Activated CD8-positive, alpha-beta T cell treated with anti-CD3 and anti-CD28 coated beads for 36 hours (primary cell): ENCODE measurements around the gene COL4A1. TPM values are rescaled to one million over a fixed set of nuclear protein-coding genes. Genes with fewer than 3 reads are reported as not detected.

Source experiments
- ATAC-seq: fragments of 200-7000 bp; cut with Tn5 transposase; one replicate; pipeline ENCODE4 v1.10.0; 2021; ENCODE audit warnings: mild to moderate bottlenecking, moderate library complexity
- CTCF ChIA-PET: fragments of 350-600 bp; sonication (Branson Sonifier 250); formaldehyde crosslinking; loops from one replicate; lab custom pipeline; 2021; ENCODE audit warnings: antibody characterized with exemption; lab: Charles Lee
- POLR2A ChIA-PET: fragments of 350-600 bp; sonication (Branson Sonifier 250); formaldehyde crosslinking; loops from one replicate; lab custom pipeline; 2021; ENCODE audit warnings: antibody characterized with exemption; lab: Charles Lee
- DNase-seq: peaks from one replicate; pipeline ENCODE4 v3.0.0-alpha.2; 2020
- H3K27ac Mint-ChIP-seq: one replicate; pipeline ENCODE4 v1.8.0; 2021; ENCODE audit warnings: mild to moderate bottlenecking, mixed read lengths
- H3K27me3 Mint-ChIP-seq: one replicate; pipeline ENCODE4 v1.8.0; 2021; ENCODE audit warnings: mixed read lengths
- H3K36me3 Mint-ChIP-seq: one replicate; pipeline ENCODE4 v1.8.0; 2021; ENCODE audit warnings: low read depth, mixed read lengths
- H3K4me1 Mint-ChIP-seq: one replicate; pipeline ENCODE4 v1.8.0; 2021; ENCODE audit warnings: low read depth, mixed read lengths
- H3K4me3 Mint-ChIP-seq: one replicate; pipeline ENCODE4 v1.8.0; 2021; ENCODE audit warnings: mild to moderate bottlenecking, moderate library complexity, mixed read lengths
- H3K9me3 Mint-ChIP-seq: one replicate; pipeline ENCODE4 v1.8.0; 2021; ENCODE audit warnings: mixed read lengths
- CTCF ChIP-seq: fragments of 200-600 bp; IDR thresholded peaks from one replicate; pipeline ENCODE4 v1.8.0; 2022; ENCODE audit warnings: antibody characterized with exemption, mild to moderate bottlenecking
- intact Hi-C: fragments of 100-400 bp; cut with micrococcal nuclease; formaldehyde crosslinking; loops from one replicate; pipeline ENCODE4 v1.10.0; 2022
- total RNA-seq, 2 experiments: library from RNA; stranded (reverse); gene quantifications; one replicate each; pipeline ENCODE4 v1.2.3, GENCODE V29; 2021

Gene COL4A1
- total RNA-seq, 2 experiments from 2014 or later, result not detected

- H3K4me1 Mint-ChIP-seq, result no peaks in the 10 kb centered on the region
- no peak overlapping the region for H3K4me3 Mint-ChIP-seq
- no peaks in the 10 kb centered on the region for H3K27me3 Mint-ChIP-seq
- no peaks in the 10 kb centered on the region for H3K36me3 Mint-ChIP-seq
- TF ChIP-seq CTCF, result no peak
- DNase-seq, result no peak
- CTCF ChIA-PET, result no interaction called here
- no peak for ATAC-seq
- POLR2A ChIA-PET, result no interaction called here
- no peaks in the 10 kb centered on the region for H3K9me3 Mint-ChIP-seq
- intact Hi-C loops, result no loop called here
- H3K27ac Mint-ChIP-seq, result no peak overlapping the region
Observed at GRCh38 chr13:110109910-110110309, 197.0 kb downstream of the COL4A1 start.

GRCh38 chr13:110109140-110109783 lies 197.7 kb downstream of the COL4A1 start:
- H3K27me3 Mint-ChIP-seq, result no peaks in the 10 kb centered on the region
- ATAC-seq, result no peak
- TF ChIP-seq CTCF, result no peak
- H3K4me3 Mint-ChIP-seq, result no peak overlapping the region
- ChIA-PET CTCF (no interaction called here), POLR2A (no interaction called here)
- H3K27ac Mint-ChIP-seq, result no peak overlapping the region
- intact Hi-C loops, result no loop called here
- H3K4me1 Mint-ChIP-seq, result no peaks in the 10 kb centered on the region
- no peaks in the 10 kb centered on the region for H3K36me3 Mint-ChIP-seq
- H3K9me3 Mint-ChIP-seq, result no peaks in the 10 kb centered on the region
- no peak for DNase-seq

GRCh38 chr13:110108348-110109139 lies 198.4 kb downstream of the COL4A1 start:
- intact Hi-C loops, result no loop called here
- H3K9me3 Mint-ChIP-seq, result no peaks in the 10 kb centered on the region
- no peak overlapping the region for H3K27ac Mint-ChIP-seq
- no peaks in the 10 kb centered on the region for H3K36me3 Mint-ChIP-seq
- CTCF ChIA-PET, result no interaction called here
- H3K27me3 Mint-ChIP-seq, result no peaks in the 10 kb centered on the region
- H3K4me1 Mint-ChIP-seq, result no peaks in the 10 kb centered on the region
- ATAC-seq, result peak; percentile 34
- POLR2A ChIA-PET, result no interaction called here
- no peak for TF ChIP-seq CTCF
- DNase-seq, result peak; percentile 5
- H3K4me3 Mint-ChIP-seq, result no peak overlapping the region

GRCh38 chr13:110107568-110108347 lies 199.2 kb downstream of the COL4A1 start:
- ChIA-PET POLR2A (no interaction called here), CTCF (no interaction called here)
- Mint-ChIP-seq H3K4me3 (no peak overlapping the region), H3K4me1 (no peaks in the 10 kb centered on the region), H3K9me3 (no peaks in the 10 kb centered on the region), H3K27ac (no peak overlapping the region), H3K36me3 (no peaks in the 10 kb centered on the region), H3K27me3 (no peaks in the 10 kb centered on the region)
- ATAC-seq, result no peak
- intact Hi-C loops, result no loop called here
- no peak for TF ChIP-seq CTCF
- DNase-seq, result no peak

GRCh38 chr13:110106726-110107125 lies 200.2 kb downstream of the COL4A1 start:
- H3K36me3 Mint-ChIP-seq, result no peaks in the 10 kb centered on the region
- intact Hi-C loops, result no loop called here
- no peak for TF ChIP-seq CTCF
- H3K4me3 Mint-ChIP-seq, result no peak overlapping the region
- DNase-seq, result no peak
- ChIA-PET POLR2A (no interaction called here), CTCF (no interaction called here)
- no peak for ATAC-seq
- no peak overlapping the region for H3K27ac Mint-ChIP-seq
- H3K9me3 Mint-ChIP-seq, result no peaks in the 10 kb centered on the region
- no peaks in the 10 kb centered on the region for H3K27me3 Mint-ChIP-seq
- H3K4me1 Mint-ChIP-seq, result no peaks in the 10 kb centered on the region
